Hepatocyte (in vitro differentiated cells): ENCODE measurements around the gene QTRT2.

Experiments
- EZH2 ChIP-seq: fragments of 200-600 bp; sonication (generic); IDR thresholded peaks from 2 replicates; pipeline ENCODE4 v1.6.1; 2016; ENCODE audit warnings: antibody characterized with exemption, mild to moderate bottlenecking, borderline replicate concordance
- EZH2phosphoT487 ChIP-seq: fragments of 200-600 bp; sonication (generic); IDR thresholded peaks from one replicate; pipeline ENCODE4 v1.6.1; 2018; ENCODE audit warnings: antibody characterized with exemption, mild to moderate bottlenecking, low read depth, moderate library complexity; ENCODE audit not compliant: unreplicated experiment, severe bottlenecking
- TF ChIP-seq, protein P1 (sequence below): fragments of 200-600 bp; sonication (generic); IDR thresholded peaks from 2 replicates; pipeline ENCODE4 v1.5.1; 2016; ENCODE audit warnings: antibody characterized with exemption, mild to moderate bottlenecking; ENCODE audit not compliant: poor library complexity

DNA sequence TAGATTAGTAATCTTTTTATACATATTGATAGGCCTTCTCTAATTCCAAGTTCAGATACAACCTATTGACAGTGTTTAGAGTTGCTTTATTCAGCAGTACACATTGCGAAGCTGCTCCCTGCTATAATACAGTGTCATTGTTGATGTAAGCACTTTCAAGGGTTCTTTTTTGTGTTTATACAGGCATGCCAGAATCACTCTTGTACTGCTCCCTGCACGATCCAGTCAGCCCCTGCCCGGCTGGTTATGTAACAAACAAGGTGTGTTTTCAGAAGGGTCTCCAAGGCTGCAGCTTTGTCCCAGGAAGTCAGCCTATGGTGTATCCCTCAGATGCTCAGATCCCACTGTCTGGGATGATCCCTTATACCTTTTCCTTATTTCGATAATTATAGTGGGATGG, 11.3 kb downstream of the QTRT2 start:
- TF ChIP-seq, protein P1, sequence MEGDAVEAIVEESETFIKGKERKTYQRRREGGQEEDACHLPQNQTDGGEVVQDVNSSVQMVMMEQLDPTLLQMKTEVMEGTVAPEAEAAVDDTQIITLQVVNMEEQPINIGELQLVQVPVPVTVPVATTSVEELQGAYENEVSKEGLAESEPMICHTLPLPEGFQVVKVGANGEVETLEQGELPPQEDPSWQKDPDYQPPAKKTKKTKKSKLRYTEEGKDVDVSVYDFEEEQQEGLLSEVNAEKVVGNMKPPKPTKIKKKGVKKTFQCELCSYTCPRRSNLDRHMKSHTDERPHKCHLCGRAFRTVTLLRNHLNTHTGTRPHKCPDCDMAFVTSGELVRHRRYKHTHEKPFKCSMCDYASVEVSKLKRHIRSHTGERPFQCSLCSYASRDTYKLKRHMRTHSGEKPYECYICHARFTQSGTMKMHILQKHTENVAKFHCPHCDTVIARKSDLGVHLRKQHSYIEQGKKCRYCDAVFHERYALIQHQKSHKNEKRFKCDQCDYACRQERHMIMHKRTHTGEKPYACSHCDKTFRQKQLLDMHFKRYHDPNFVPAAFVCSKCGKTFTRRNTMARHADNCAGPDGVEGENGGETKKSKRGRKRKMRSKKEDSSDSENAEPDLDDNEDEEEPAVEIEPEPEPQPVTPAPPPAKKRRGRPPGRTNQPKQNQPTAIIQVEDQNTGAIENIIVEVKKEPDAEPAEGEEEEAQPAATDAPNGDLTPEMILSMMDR: no peak
- TF ChIP-seq EZH2 (no peak), EZH2phosphoT487 (no peak)
